Peyer's patch (tissue), 4 donors: ENCODE data around the gene ELOVL6. TPM values are rescaled to one million over a fixed set of nuclear protein-coding genes. Genes with fewer than 3 reads are reported as not detected.
"Not testable (repeated sequence)": the region's sequence is repeated elsewhere in the genome, so short reads cannot be mapped to it uniquely, and the experiment has no call there.

Source experiments
- DNase-seq, 3 donors: peaks; one replicate each; pipeline ENCODE4 v3.0.0-alpha.2; 2017 to 2019
- H3K27ac ChIP-seq, 4 donors: fragments of 200-600 bp; sonication (generic); one replicate each; pipeline ENCODE4 v1.5.1; 2016 to 2019
- H3K27me3 ChIP-seq, 2 donors: fragments of 200-600 bp; sonication (generic); one replicate each; pipeline ENCODE4 v1.5.1; 2019
- H3K36me3 ChIP-seq, 3 donors: fragments of 200-600 bp; sonication (generic); one replicate each; pipeline ENCODE4 v1.5.1; 2016 to 2019
- H3K4me1 ChIP-seq, 4 donors: fragments of 200-600 bp; sonication (generic); one replicate each; pipeline ENCODE4 v1.5.1; 2016 to 2019
- H3K4me3 ChIP-seq, 4 donors: fragments of 200-600 bp; sonication (generic); 1 replicate in 3 of 4; 2 replicates in 1 of 4; pipeline ENCODE4 v1.5.1; 2016 to 2019; ENCODE audit warnings: mild to moderate bottlenecking in 1 of 4
- H3K9me3 ChIP-seq, 4 donors: fragments of 200-600 bp; sonication (generic); one replicate each; pipeline ENCODE4 v1.5.1; 2016 to 2019; ENCODE audit warnings: mild to moderate bottlenecking in 1 of 4
- POLR2A ChIP-seq, 2 donors: fragments of 450-650 bp; IDR thresholded peaks; one replicate each; pipeline ENCODE4 v1.5.1; 2017; ENCODE audit warnings: antibody characterized with exemption in 2 of 2, mild to moderate bottlenecking in 2 of 2, moderate library complexity in 2 of 2
- total RNA-seq, 4 donors: library from RNA; depleted of rRNA; stranded (reverse); fragments of >200 nt; gene quantifications; one replicate each; pipeline ENCODE4 v1.1.0, GENCODE V29; 2016
- TF ChIP-seq, protein P1 (sequence below), 6 experiments: fragments of 450-650 bp in 4 of 6; fragments of 200-600 bp in 2 of 6; sonication (generic) in 1 of 6; IDR thresholded peaks; one replicate each; pipeline ENCODE4 v1.5.1; 2017 to 2019; ENCODE audit warnings: antibody characterized with exemption in 6 of 6, mild to moderate bottlenecking in 3 of 6, moderate library complexity in 1 of 6

ELOVL6 gene
- total RNA-seq, 4 donors from 2014 or later = 3.3 to 15.5 (median 12.6) TPM

DNA sequence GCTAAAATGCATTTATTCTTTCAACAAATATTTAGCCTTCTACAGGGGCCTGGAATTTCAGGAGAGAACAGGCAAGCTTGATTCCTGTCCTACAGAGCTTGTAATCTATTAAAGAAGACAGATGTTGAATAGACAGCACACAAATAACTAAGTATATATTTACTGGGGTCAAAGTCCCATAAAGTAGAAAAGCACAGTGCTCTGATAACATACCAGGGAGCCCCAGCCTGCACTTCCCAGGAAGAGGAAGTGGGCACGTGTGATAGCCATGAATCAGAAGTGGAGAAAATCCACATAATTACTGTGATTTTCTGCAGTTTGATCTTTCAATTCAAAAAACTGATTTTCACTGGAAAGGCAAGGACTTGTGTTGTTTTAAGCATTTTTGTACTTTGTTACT, 156.7 kb downstream of the ELOVL6 start:
- Histone ChIP-seq H3K27me3 (no peaks in the 10 kb centered on the region), H3K27ac (no peak overlapping the region), H3K9me3 (no peaks in the 10 kb centered on the region), H3K4me1 (no peaks in the 10 kb centered on the region), H3K4me3 (no peak overlapping the region), H3K36me3 (no peaks in the 10 kb centered on the region)
- TF ChIP-seq POLR2A (IDR thresholded peaks at IDR 0.05) = no peak
- TF ChIP-seq, protein P1, sequence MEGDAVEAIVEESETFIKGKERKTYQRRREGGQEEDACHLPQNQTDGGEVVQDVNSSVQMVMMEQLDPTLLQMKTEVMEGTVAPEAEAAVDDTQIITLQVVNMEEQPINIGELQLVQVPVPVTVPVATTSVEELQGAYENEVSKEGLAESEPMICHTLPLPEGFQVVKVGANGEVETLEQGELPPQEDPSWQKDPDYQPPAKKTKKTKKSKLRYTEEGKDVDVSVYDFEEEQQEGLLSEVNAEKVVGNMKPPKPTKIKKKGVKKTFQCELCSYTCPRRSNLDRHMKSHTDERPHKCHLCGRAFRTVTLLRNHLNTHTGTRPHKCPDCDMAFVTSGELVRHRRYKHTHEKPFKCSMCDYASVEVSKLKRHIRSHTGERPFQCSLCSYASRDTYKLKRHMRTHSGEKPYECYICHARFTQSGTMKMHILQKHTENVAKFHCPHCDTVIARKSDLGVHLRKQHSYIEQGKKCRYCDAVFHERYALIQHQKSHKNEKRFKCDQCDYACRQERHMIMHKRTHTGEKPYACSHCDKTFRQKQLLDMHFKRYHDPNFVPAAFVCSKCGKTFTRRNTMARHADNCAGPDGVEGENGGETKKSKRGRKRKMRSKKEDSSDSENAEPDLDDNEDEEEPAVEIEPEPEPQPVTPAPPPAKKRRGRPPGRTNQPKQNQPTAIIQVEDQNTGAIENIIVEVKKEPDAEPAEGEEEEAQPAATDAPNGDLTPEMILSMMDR (IDR thresholded peaks at IDR 0.05) = no peak
- no peak for DNase-seq

DNA sequence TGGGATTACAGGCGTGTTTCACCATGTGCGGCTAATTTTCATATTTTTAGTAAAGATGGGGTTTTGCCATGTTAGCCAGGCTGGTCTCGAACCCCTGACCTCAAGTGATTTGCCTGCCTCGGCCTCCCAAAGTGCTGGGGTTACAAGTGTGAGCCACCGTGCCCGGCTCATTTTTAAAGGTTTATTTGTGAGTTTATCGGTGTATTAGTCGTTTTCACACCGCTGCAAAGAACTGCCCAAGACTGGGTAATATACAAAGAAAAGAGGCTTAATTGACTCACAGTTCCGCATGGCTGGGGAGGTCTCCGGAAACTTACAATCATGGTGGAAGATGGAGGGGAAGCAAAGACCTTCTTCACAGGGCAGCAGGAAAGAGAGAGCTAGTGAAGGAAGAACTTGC, 159.3 kb downstream of the ELOVL6 start:
- H3K36me3 ChIP-seq, H3K4me3 ChIP-seq, H3K4me1 ChIP-seq, H3K27ac ChIP-seq, DNase-seq, H3K27me3 ChIP-seq, H3K9me3 ChIP-seq: not testable (repeated sequence)

DNA sequence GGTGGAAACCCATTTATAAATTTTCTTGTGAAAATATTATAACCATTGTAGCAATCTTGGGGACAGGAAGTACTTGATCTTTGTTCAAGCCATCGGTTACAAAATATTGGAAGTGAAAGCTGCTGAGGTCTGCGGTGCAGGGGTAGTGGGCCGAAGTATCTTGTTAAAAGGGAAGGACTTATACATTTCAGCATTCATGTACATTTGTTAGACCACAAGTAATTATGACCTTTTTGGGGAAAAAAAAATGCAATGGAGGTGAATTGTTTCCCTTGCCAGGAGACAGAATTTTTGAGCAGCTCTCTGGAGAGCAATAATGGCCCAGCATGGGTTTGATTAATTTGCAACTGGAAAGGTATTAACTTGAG, 164.4 kb downstream of the ELOVL6 start:
- DNase-seq = peak in 1 of 3 donors; percentile 54
- H3K27me3 ChIP-seq = no peaks in the 10 kb centered on the region
- no peak for TF ChIP-seq POLR2A (IDR thresholded peaks at IDR 0.05)
- TF ChIP-seq, protein P1 (IDR thresholded peaks at IDR 0.05) = no peak
- H3K4me3 ChIP-seq = no peak overlapping the region
- H3K27ac ChIP-seq = no peak overlapping the region
- H3K4me1 ChIP-seq = no peaks in the 10 kb centered on the region
- H3K9me3 ChIP-seq = no peaks in the 10 kb centered on the region
- H3K36me3 ChIP-seq = no peaks in the 10 kb centered on the region

DNA sequence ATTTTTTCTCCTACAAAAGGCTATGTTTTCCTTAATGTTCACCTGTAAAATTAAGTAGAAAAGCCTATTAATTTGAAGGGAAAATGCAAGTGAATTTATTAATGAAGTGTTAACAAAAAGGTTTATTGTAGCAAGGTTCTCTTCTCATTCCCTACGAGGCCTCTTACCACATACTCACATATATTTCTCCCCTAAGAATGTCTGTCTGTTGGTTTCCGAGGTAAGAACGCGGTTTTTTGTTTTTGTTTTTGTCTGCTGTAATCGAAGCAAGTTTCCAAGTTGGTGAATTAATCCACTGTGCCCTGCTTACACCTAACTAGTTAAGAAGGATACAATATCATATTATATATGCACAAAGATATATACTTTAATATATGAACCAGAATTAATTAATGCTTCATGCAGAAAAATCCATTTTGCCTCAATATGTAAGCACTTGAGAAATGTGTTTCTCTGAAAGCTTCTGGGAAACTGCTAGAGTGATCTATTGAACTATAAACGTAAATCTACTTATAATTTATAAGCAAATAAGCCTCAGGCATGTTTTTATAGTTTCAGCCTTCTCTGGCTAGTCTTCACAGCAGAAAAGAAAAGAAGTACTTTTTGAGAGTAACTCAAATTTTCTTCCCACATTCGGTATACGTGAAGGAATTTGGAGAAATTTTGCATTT, 164.9 kb downstream of the ELOVL6 start:
- no peak for DNase-seq
- TF ChIP-seq POLR2A (IDR thresholded peaks at IDR 0.05) = no peak
- TF ChIP-seq, protein P1 (IDR thresholded peaks at IDR 0.05) = no peak
- Histone ChIP-seq H3K9me3 (no peaks in the 10 kb centered on the region), H3K36me3 (no peaks in the 10 kb centered on the region), H3K4me1 (no peaks in the 10 kb centered on the region), H3K27me3 (no peaks in the 10 kb centered on the region), H3K4me3 (no peak overlapping the region), H3K27ac (no peak overlapping the region)

DNA sequence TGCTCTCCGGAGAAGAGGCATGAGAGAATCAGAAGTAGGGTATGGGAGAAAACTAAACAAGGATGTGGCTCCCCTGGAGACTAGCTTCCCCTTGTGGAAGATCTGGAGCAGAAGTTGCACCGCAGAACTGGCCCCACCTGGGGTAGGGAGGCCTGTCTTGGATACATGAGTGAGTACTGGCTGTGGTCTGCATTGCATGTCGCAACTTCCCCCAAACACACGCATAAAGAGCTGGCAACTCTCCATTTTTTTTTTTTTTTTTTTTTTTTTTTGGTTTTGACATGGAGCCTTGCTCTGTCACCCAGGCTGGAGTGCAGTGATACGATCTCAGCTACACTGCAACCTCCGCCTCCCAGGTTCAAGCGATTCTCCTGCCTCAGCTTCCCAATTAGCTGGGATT, 165.8 kb downstream of the ELOVL6 start:
- TF ChIP-seq POLR2A (IDR thresholded peaks at IDR 0.05) = no peak
- TF ChIP-seq, protein P1 (IDR thresholded peaks at IDR 0.05) = no peak
- H3K9me3 ChIP-seq = no peaks in the 10 kb centered on the region
- no peaks in the 10 kb centered on the region for H3K36me3 ChIP-seq
- H3K4me3 ChIP-seq = no peak overlapping the region
- H3K27me3 ChIP-seq = no peaks in the 10 kb centered on the region
- DNase-seq = peak in 1 of 3 donors; percentile 49
- H3K27ac ChIP-seq = no peak overlapping the region
- no peaks in the 10 kb centered on the region for H3K4me1 ChIP-seq

DNA sequence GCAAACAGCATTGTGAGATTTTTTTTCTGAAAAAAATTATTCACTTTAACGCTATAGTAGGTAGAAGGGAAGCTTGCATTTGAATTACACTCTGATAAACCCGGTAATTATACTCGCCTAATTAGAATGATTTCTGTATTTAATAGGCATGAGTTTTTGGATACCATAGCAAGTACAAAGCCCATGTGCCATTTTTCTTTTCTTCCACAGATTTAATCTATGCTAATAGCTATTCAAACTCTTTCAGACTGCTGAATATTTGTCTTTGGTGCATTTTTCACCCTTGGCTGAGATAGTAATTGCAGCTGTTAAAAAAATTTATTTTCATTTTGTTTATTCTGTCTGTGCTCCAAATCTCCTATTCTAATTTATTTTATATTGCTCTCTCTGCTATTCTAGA, 172.7 kb downstream of the ELOVL6 start:
- TF ChIP-seq, protein P1 (IDR thresholded peaks at IDR 0.05) = no peak
- no peak for TF ChIP-seq POLR2A (IDR thresholded peaks at IDR 0.05)
- no peak for DNase-seq
- Histone ChIP-seq H3K9me3 (no peaks in the 10 kb centered on the region), H3K4me1 (no peaks in the 10 kb centered on the region), H3K27ac (no peak overlapping the region), H3K36me3 (no peaks in the 10 kb centered on the region), H3K27me3 (no peaks in the 10 kb centered on the region), H3K4me3 (no peak overlapping the region)
